Activated CD8-positive, alpha-beta memory T cell treated with anti-CD3 and anti-CD28 coated beads for 48 hours (primary cell): ENCODE data around the gene BPTF.
"Not testable (repeated sequence)": the region's sequence is repeated elsewhere in the genome, so short reads cannot be mapped to it uniquely, and the experiment has no call there.

Experiments used
- DNase-seq, 3 experiments: peaks; one replicate each; pipeline ENCODE4 v3.0.0-alpha.2; 2020; ENCODE audit warnings: low read depth in 2 of 3, low spot score in 2 of 3

BPTF gene

DNA sequence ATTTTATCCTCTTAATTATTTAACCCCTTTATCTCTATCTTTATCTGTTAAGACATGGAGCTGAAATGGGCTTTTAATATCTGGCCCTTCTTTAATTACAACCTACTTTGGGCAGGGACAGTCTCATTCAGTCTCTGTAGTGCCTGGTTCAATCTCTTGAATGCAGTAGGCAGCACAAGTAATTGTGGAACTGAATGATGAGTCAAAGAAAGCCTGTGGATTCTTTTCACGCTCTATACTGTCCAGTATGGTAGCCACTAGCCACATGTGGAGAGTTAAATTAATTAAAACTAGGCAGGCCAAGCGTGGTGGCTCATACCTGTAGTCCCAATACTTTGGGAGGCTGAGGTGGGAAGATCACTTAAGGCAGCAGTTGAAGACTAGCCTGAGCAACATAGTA, 9.3 kb downstream of the BPTF start:
- no peak for DNase-seq

GRCh38 chr17:67836205-67836987, 11.1 kb downstream of the BPTF start:
- no peak for DNase-seq

- DNase-seq: no peak
These were observed 12.7 kb downstream of the BPTF start for GRCh38 chr17:67837965-67838364.

DNA sequence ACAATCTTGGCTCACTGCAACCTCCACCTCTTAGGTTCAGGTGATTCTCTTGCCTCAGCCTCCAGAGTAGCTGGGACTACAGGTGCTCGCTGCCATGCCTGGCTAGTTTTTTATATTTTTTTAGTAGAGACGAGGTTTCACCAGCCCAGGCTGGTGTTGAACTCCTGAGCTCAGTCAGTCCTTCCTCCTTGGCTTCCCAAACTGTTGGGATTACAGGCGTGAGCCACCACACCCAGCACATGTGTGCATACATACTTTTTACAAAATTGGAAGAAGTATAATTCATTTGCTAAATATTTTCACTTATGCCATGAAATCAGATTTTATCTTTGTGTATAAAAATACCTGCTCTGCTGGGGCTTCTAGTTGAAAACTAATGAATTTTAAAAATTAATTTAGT, 13.2 kb downstream of the BPTF start:
- no peak for DNase-seq

GRCh38 chr17:67841992-67842391, 16.7 kb downstream of the BPTF start:
- DNase-seq: no peak

DNA sequence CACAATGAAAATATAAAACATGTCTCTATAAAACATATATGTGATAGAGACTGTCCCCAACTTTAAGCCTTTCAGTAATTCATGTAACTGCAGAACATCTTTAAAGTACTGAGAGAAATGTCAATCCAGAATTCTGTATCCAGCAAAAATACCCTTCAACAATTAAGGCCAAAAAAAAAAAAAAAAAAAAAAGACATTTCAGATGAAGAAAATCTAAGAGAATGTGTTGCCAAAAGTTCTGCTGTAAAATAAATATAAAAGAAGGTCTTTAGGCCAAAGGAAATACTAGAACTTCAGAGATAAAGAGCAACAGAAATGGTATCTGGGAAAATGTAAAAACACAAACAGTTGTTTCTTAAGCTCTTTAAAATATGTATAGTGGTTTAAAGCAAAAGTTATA, 17.3 kb downstream of the BPTF start:
- DNase-seq: no peak

GRCh38 chr17:67845374-67845773, 20.1 kb downstream of the BPTF start:
- no peak for DNase-seq

DNA sequence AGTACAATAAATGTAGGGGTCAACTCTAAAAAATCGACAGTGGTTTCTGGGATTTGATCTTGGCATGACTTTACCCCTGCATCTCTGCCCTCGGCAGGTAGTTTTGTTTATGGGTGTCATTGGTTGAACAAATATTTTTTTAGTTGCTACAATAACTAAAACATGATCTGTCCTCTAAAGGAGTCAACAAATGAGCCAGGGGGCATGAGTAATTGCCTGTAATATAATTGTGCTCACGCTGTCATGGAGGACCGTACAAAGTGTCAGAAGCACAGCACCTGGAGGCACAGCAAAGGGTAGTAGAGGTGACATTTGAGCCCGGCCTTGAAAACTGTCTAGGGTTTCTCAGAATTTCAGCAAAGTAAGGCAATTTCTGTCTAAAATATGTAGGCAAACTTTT, 22.9 kb downstream of the BPTF start:
- not testable (repeated sequence) for DNase-seq

GRCh38 chr17:67848846-67849245, 23.5 kb downstream of the BPTF start:
- not testable (repeated sequence) for DNase-seq

GRCh38 chr17:67850991-67851631, 25.8 kb downstream of the BPTF start:
- no peak for DNase-seq

GRCh38 chr17:67853703-67854102, 28.4 kb downstream of the BPTF start:
- no peak for DNase-seq

GRCh38 chr17:67854378-67854777, 29.1 kb downstream of the BPTF start:
- DNase-seq: no peak

DNA sequence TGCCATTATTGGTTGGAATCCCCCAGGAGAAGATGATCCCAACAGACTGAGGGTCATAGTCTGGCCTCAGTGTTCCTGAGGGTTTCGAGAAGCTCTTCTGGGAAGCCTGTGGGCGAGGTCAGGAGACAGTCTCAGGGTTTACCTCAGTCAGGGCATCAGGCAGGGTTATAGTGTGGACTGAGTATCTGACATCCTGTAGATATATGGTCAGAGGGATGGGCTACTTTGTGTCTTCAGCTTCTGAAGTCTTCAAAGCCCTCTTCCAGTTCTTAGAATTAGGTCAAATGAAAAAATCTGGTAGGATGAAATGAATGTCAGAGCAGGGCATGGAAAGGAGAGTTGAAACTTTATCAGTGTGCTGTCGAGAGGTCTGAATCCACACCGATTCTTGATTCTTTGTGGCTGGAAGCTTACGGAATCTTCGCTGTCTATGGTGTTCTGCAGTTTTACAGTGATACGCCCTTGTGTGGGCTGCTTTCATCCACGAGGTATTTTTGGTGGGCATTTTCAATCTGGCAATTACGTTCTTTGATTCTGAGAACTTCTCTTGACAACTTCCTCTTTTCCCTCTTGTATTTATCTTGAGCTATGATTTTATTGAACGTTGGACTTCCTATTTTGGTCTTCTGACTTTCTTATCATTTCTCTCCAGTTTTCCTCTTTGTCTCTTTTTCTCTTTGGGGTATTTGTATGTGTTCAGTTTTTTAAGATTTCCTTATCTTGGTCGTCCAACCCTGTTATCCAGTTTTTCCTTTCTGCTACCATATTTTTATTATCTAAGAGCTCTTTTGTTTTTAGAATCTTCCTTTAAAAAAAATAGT, 30.4 kb downstream of the BPTF start:
- DNase-seq: no peak

GRCh38 chr17:67856402-67856801, 31.1 kb downstream of the BPTF start:
- DNase-seq: not testable (repeated sequence)

DNA sequence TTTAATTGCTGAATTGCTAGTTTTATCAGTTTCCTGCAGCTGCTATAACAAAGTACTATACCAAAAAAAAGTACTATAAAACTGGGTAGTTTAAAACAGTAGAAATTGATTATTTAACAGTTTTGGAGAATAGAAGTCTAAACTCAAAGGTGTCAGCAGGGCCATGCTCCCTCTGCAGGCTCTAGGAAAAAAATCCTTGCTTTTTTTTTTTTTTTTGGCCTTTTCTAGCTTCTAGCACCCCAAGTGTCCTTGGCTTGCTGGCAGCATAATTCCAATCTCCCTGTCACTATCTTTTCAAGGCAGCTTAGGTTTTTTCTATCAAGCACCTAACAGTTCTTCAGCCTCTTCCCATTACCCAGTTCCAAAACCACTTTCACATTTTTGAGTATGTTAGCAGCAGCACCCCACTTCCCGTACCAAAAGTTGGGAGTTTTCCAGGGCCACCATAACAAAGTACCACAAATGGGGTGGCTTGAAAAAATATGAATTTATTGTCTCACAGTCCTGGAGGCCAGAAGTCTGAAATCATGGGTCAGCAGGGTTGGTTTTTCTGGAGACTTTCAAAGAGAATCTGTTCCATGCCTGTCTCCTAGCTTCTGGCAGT, 37.4 kb downstream of the BPTF start:
- DNase-seq: no peak

- no peak for DNase-seq
These were observed 38.4 kb downstream of the BPTF start for GRCh38 chr17:67863624-67864247.

GRCh38 chr17:67865438-67865837, 40.1 kb downstream of the BPTF start:
- no peak for DNase-seq

GRCh38 chr17:67867591-67867990, 42.3 kb downstream of the BPTF start:
- DNase-seq: no peak

DNA sequence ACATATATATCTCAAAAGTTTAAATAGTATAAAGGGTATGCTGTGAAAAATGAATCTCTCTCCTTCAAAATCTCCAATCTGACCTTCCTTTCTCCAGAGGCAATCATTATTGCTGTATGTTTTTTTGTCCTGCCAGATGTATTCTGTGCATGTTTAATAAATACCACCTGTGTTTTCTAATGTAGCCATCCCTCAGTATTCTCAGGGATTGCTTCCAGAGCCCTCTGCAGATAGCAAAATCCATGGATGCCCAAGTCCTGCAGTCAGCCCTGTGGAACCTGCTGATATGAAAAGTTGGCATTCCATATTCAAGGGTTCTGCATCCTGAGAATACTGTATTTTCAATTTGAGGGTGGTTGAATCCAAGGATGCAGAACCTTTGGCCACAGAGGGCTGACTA, 42.9 kb downstream of the BPTF start:
- no peak for DNase-seq

DNA sequence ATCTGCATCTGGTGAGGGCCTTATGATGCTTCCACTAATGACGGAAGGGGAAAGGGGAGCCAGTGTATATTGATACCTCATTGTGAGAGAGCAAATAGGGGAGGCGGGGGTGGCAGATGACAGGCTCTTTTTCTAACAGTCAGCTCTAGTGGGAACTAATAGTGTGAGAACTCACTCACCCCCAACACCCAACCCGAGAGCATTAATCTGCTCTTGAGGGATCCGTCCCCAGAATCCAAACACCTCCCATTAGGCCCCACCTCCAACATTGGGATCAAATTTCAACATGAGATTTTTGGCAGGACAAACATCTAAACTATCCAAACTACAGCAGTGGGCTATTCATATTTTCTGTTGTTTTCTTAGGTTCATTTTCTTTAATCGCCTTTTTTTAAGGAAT, 54.4 kb downstream of the BPTF start:
- no peak for DNase-seq

DNA sequence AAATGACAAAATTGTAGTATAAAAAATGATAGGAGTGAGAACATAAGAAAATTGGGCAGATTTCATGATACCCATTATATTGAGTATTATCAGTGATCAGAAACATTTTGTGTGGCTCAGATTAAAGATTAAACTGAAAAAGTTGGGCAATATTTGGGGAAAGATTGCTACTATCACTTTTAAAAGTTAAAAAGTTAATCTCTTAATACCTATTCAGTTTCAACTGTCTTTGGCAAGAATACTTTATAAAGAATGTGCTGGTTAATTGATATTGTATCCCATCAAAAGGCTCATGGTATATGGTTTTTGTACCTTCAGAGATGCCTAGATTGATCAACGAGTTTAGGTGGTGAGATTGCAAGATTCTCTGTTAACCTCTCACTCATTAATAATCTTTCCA, 55.8 kb downstream of the BPTF start:
- DNase-seq: no peak
